Vagina (tissue), 2 donors: ENCODE results near the gene PIGC.

Source experiments
- POLR2A ChIP-seq, 2 donors: fragments of 450-650 bp; IDR thresholded peaks; one replicate each; pipeline ENCODE4 v1.6.1; 2017; ENCODE audit warnings: antibody characterized with exemption in 2 of 2, mild to moderate bottlenecking in 2 of 2, moderate library complexity in 2 of 2
- TF ChIP-seq, protein P1 (sequence below), 3 experiments: fragments of 450-650 bp in 2 of 3; fragments of 200-600 bp in 1 of 3; sonication (generic) in 1 of 3; IDR thresholded peaks; one replicate each; pipeline ENCODE4 v1.5.1; 2017 to 2019; ENCODE audit warnings: antibody characterized with exemption in 3 of 3, mild to moderate bottlenecking in 2 of 3, moderate library complexity in 2 of 3

DNA sequence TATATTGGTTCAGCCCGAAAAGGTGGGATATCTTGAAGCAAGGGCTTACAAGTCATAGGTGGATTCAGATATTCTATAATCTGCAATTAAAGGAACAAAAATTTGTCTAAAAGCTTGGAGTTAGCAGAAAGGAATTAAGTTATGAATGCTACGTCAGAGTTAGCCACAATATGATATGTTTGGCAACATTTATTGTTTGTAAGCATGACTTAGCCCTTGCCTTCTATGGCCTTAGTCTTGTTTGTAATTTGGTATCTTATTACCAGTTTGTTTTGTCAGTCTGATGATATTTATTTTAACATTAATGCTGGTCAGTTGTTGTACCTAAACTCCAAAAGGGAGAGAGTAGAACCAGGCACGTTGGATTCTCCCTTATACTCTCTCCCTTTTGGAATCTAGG lies 46.0 kb upstream of the PIGC start:
- TF ChIP-seq, protein P1, sequence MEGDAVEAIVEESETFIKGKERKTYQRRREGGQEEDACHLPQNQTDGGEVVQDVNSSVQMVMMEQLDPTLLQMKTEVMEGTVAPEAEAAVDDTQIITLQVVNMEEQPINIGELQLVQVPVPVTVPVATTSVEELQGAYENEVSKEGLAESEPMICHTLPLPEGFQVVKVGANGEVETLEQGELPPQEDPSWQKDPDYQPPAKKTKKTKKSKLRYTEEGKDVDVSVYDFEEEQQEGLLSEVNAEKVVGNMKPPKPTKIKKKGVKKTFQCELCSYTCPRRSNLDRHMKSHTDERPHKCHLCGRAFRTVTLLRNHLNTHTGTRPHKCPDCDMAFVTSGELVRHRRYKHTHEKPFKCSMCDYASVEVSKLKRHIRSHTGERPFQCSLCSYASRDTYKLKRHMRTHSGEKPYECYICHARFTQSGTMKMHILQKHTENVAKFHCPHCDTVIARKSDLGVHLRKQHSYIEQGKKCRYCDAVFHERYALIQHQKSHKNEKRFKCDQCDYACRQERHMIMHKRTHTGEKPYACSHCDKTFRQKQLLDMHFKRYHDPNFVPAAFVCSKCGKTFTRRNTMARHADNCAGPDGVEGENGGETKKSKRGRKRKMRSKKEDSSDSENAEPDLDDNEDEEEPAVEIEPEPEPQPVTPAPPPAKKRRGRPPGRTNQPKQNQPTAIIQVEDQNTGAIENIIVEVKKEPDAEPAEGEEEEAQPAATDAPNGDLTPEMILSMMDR (IDR thresholded peaks at IDR 0.05) = no peak
- TF ChIP-seq POLR2A (IDR thresholded peaks at IDR 0.05) = no peak
